DMS 273 treated with DMSO at 0.1 percent for 48 hours (cell line): ENCODE measurements around the gene COL5A1.
"Not testable (repeated sequence)": the region's sequence is repeated elsewhere in the genome, so short reads cannot be mapped to it uniquely, and the experiment has no call there.

Source experiments
- DNase-seq: peaks from one replicate; lab custom pipeline; 2025; lab: John Stamatoyannopoulos, UW

COL5A1 gene

DNA sequence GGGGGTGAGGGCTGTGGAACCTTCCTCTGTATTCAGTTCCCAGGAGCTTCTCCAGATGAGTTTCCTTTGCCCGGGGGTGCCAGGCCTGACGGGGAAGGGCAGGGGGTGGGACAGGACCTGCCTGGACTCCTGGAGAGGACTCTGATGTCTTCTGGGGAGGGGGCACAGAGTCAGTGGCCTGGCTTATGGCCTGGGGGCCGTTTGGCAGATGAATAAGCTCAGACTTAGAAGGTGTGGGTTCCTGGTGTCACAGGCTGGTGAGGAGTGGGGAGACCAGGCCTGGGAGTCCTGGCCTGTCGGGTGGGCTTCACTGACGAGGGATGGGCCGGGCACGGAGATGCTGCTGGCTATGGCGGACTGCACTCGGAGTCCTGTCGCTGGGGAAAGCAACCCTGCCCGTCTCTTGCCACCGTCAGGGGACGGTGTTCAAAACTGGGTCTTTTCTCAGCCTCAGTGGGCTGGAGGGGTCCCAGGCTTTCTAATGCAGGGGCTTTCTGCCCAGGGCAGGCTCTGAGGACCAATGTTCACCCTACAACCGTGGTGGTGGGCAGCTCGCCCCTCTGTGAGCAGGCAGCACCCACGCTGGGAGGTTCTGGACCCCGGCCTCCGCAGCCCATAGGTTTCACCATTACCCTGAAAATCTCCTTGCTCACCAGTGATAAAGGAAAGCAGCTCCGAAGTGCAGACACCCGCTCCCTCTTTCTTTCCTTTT lies 16.2 kb downstream of the COL5A1 start:
- no peak for DNase-seq

DNA sequence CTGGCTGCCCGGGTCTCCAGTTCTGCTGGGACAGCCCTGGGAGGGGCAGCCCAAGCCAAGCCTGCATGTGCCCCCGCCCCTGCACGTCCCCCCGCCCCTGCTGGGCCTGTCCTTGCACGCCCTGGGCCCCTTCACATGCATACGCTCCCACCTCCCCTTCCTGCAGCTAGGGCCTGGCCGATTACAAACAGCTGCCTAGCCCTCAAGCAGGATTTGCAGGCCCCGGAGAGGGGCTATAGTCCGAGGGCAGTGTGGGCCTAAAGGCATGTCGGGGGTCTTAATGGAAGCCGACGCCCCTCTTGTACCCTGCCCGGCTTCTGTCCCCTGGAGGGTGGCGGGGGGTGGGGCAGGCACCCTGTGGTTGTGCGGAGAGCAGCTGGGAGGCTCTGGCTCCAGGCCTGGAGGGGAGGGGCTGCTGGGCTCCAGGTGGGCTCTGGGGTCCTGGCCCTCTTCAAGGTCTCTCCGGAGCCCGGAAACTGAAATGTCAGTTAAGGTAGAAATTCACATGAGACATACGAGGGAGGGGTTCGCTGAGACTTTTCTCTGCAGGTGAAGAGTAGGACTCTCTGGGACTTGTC lies 16.9 kb downstream of the COL5A1 start:
- no peak for DNase-seq

DNA sequence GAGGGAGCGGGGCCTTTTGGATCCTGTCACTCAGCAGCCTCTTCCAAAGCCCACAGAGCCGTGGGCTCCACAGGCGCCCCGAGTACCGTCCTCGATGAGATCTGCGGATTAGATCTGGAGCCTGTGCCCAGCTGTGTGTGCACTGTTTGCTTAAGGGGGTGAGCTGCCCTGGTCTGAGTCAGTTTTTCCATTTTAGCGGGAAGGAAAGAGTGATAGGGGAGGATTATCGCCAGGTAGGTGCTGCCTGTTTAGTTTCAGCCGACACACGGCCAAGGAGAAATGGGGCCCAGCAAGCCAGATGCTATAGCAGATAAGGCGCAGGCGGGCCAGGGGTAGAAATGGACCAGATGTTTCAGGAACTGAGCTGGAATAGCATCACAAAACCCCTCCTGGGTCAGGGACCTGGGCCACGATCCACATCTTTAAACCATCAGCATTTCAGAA lies 18.1 kb downstream of the COL5A1 start:
- no peak for DNase-seq

DNA sequence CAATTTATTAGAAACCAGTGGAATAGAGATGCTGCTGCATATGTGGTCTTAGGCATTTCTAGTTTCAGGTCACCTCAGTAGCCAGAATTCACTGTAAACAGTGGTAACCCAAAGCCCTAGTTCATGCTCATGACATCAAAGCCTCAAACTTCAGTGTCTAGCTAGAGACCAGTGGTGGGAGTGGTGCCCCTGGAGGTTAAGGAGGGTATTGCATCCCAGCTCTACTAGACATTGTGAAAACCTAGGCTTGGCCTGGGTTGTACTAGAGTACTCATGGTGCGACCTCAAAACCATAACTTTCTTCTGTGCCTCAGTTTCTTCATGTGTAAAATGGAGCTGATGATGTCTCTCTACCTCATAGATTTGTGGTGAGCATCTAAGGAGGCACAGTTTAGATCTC lies 18.8 kb downstream of the COL5A1 start:
- DNase-seq: no peak

GRCh38 chr9:134661299-134661698 lies 19.7 kb downstream of the COL5A1 start:
- DNase-seq: no peak

DNA sequence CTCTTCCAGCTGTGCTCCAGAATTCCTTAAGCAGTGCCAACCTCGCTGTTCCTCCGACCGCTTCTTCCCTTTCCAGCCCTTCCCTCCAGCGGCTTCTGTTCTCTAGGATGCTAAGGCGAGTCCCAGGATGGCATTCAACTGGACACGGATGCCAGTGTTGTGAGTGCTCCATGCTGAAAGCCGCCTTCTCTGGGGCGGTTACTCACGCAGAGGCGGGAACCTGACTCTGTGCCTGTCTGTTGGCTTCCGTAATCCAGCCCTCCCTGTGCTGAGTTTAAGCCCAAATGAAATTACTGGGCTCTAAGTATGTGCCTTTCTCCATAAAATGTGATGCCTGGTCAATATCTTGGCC lies 20.2 kb downstream of the COL5A1 start:
- no peak for DNase-seq

- DNase-seq: peak; percentile 47
Measured at GRCh38 chr9:134662143-134662876, 20.7 kb downstream of the COL5A1 start.

DNA sequence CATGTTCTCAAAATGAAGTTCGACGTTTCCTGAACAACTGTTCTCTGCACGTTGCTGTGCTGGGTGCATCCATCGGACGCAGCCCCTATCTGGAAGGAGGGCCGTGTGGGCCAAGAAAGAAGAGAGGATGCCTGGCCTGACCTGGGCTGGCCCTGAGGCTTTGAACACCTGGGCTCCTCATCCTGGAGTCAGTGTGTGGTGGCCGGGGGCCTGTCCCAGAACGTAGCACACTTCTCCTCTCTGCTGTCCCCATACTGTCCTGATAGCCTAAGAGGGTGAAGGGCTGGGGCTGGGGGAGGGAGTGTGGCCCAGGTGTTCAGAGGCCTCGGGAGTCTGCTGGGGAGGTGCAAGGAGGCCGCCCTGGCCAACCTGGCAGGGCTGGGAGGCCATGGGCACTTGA lies 21.5 kb downstream of the COL5A1 start:
- DNase-seq: no peak

DNA sequence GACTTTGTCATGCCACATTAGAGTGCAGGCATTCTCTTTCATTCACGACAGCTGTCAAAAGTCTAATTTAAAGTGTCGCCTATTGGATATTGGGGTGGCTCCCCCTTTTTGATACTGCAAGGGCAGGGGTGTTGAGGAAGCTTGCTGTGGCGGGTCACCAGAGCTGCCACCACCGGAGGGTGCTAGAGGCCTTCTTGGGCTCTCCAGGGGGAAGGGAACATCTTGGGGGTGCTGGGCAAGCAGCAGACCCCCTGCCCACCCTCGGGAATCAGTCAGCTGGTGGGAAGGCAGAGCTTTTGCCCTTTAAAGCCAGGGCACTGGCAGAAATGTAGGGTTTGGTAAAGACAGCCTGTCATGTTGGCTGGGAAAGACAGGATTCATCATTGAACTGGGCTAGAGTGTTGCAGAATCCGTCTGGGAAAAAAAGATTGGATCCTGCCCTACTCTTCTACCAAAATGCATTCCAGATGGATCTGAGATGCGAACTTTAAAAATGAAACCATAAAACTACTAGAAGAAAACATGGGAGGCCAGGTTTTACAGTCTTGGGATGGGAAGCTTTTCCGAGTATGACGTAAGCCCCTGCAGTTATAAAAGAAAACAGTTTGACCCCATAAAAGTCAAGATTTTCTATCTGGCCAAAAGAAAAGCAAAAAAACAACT lies 22.3 kb downstream of the COL5A1 start:
- DNase-seq: no peak

DNA sequence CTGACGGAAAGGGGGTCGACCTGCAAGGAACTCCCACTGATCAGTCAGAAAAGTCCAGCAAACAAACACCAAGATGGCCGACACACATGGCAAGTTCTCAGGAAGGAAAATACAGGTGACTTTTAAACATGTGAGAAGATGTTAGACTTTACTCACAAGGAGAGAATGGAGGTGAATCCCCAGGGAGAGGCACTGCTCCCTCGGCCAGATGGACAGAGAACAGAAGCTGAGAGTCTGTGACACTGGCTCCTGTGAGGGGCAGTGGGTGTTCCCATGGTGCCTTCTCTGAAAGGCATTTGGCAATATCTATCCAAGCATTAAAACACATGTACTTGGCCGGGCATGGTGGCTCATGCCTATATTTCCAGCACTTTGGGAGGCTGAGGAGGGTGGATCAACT lies 22.8 kb downstream of the COL5A1 start:
- no peak for DNase-seq

DNA sequence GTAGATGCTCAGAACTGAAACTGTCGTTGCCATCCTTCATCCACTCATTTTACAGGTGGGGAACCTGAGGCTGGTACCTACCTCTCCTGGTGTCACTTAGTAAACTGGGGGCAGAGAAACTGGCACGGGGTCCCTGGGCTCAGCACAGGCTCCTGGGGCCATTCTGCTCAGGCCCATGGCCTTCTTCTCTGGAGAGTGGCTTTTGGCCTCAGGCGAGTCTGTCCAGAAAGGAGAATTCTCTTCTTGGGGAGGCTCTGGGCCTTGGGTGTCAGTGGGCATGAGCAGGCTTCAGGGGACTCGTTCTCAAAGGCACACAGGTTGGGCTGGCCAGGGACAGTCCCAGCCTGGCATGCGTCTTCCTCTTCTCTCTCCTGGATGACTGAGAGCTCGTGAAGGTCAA lies 24.6 kb downstream of the COL5A1 start:
- no peak for DNase-seq

DNA sequence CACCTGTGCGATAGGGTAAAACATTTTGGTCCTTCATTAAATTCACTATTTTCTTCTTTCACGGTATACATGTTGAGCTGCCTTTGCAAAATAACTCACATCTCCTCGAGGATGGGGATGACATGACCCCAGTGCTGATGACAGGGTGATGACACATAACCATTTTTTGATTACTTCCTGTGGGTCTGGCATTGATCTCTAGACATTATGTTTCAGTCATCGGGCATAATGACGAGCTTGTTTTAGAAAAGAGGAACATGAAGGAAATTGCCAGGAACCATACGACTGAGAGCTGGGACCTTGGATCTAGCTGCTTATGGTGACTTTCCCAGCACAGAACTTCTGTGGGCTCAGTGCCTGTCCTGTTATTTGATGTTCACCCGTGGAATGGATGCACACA lies 25.2 kb downstream of the COL5A1 start:
- no peak for DNase-seq

DNA sequence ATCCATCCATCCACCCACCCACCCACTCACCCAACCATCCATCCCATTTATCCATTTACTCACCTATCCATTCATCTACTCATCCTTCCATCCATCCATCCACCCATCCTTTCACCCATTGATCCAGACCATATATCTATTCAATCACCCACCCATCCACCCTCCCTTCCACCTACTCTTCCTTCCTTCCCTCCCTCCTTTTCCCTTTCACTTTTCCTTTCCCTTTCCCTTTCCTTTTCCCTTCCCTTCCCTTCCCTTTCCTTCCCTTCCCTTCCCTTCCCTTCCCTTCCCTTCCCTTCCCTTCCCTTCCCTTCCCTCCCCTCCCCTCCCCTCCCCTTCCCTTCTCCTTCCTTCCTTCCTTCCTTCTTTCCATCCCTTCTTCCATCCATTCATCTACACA lies 27.4 kb downstream of the COL5A1 start:
- DNase-seq: not testable (repeated sequence)

DNA sequence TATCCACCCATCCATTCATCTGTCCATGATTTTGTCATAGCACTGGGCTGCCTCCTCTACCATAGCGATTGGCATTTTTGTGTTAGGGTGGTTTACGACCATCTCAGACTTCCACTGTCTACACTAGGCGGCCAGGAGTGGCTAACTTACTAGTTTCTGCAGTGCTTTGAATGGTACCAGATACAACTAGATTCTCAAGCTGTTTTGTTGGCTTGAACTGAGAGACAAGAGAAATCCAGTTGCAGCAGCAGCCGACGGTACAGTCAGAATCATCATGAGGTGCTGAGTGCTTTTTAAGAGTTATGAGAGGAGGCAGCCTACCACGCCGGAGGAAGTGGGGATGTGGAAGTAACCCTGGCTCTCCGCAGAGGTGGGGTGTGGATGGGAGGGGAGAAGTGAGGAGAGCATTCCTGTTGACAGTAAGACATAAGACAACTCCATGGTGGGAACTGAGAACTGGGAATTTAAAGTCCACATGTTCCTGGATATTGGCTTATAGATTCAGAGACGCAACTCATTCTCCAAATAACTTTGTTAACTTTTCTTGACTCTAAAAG lies 27.9 kb downstream of the COL5A1 start:
- DNase-seq: no peak

GRCh38 chr9:134670042-134670525 lies 28.5 kb downstream of the COL5A1 start:
- DNase-seq: no peak

DNA sequence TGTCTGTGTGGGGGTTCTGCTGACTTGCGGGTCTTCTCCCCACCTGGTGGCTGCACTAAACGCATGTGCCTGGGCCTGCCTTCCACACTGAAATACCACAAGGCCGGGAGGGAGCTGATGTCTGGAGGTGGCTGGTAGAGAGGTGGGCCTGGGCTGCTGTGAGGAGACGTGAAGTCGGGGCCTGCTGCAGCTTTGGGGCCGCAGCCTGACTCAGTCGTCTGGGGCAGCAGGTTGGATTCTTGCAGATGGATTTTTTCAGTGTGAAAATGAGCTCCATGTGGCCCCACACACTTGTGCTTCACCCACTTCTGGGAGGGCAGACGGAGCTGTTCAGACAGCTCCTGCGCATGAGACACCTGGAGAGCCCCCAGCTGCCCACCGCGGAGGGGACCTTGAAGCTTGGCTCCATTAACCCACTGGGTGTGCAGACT lies 29.3 kb downstream of the COL5A1 start:
- DNase-seq: no peak

- no peak for DNase-seq
Measured at GRCh38 chr9:134671341-134672113, 29.9 kb downstream of the COL5A1 start.

- no peak for DNase-seq
Measured at GRCh38 chr9:134676361-134676760, 34.8 kb downstream of the COL5A1 start.

GRCh38 chr9:134676886-134677285 lies 35.3 kb downstream of the COL5A1 start:
- no peak for DNase-seq

- DNase-seq: no peak
Measured at GRCh38 chr9:134677743-134678142, 36.1 kb downstream of the COL5A1 start.

GRCh38 chr9:134678206-134678605 lies 36.6 kb downstream of the COL5A1 start:
- no peak for DNase-seq
